Measurements from ENCODE around the gene PLXDC2. TPM values are rescaled to one million over a fixed set of nuclear protein-coding genes. Genes with fewer than 3 reads are reported as not detected.
"Not testable (repeated sequence)": the region's sequence is repeated elsewhere in the genome, so short reads cannot be mapped to it uniquely, and the experiment has no call there.

Gene PLXDC2
- total RNA-seq, 1 donor: 46.2 TPM

GRCh38 chr10:19974138-19974537 lies 157.9 kb downstream of the PLXDC2 start:
- Histone ChIP-seq H3K4me3 (ENCODE audit: low read length) (no peak overlapping the region), H3K9me3 (ENCODE audit: low read depth, low read length) (no peaks in the 10 kb centered on the region), H3K27me3 (ENCODE audit: insufficient read depth, low read length) (no peaks in the 10 kb centered on the region), H3K4me1 (ENCODE audit: insufficient read depth, low read length) (peaks cover 9% of the 10 kb centered on the region)

GRCh38 chr10:19974554-19974953 lies 158.3 kb downstream of the PLXDC2 start:
- Histone ChIP-seq H3K4me1 (ENCODE audit: insufficient read depth, low read length) (peaks cover 9% of the 10 kb centered on the region), H3K27me3 (ENCODE audit: insufficient read depth, low read length) (no peaks in the 10 kb centered on the region), H3K9me3 (ENCODE audit: low read depth, low read length) (no peaks in the 10 kb centered on the region), H3K4me3 (ENCODE audit: low read length) (no peak overlapping the region)

- peaks cover 6% of the 10 kb centered on the region for H3K4me1 ChIP-seq (ENCODE audit: insufficient read depth, low read length)
- H3K4me3 ChIP-seq (ENCODE audit: low read length): no peak overlapping the region
- H3K27me3 ChIP-seq (ENCODE audit: insufficient read depth, low read length): no peaks in the 10 kb centered on the region
- H3K9me3 ChIP-seq (ENCODE audit: low read depth, low read length): no peaks in the 10 kb centered on the region
Measured at GRCh38 chr10:19977097-19977521, 160.9 kb downstream of the PLXDC2 start.

GRCh38 chr10:19979628-19980027 lies 163.4 kb downstream of the PLXDC2 start:
- H3K4me1 ChIP-seq (ENCODE audit: insufficient read depth, low read length): peaks cover 7% of the 10 kb centered on the region
- no peaks in the 10 kb centered on the region for H3K9me3 ChIP-seq (ENCODE audit: low read depth, low read length)
- H3K4me3 ChIP-seq (ENCODE audit: low read length): no peak overlapping the region

DNA sequence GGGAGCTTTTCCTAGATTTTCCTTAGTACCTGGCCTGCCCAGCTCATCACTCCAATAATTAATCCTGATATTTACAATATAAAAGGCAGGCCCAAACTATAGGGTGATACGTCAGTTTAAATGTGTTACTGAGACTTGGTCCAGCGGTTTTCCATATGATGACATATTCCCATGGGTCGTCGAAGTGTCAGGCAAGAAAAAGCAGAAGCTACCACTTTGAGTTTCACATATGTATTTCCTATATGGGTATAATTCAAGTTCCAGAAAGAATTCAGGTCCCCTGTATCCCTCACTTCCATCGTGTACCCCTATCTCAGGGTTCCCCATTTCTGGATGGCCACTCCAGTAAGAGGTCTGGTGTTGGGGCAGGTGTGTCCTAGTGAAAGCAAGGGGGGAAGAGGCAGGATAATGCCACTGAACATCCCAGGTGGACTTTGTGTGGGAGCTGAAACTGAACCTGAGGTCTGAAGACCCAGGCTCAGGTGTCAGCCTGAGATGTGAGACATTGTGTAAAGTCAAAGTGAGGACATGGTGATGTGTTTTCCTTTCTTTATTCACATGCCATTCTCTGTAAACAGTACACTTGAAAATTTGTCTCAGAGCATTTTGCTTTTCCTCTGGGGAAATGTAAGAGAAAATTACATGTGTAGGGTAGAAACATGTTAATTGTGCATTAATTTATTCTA lies 167.8 kb downstream of the PLXDC2 start:
- H3K4me3 ChIP-seq (ENCODE audit: low read length): no peak overlapping the region
- no peaks in the 10 kb centered on the region for H3K27me3 ChIP-seq (ENCODE audit: insufficient read depth, low read length)
- H3K4me1 ChIP-seq (ENCODE audit: insufficient read depth, low read length): peaks cover 7% of the 10 kb centered on the region

More at GRCh38 chr10:19979628-19980027, 163.4 kb downstream of the PLXDC2 start:
- no peaks in the 10 kb centered on the region for H3K27me3 ChIP-seq (ENCODE audit: insufficient read depth, low read length)

GRCh38 chr10:19985745-19986144 lies 169.5 kb downstream of the PLXDC2 start:
- peaks cover 7% of the 10 kb centered on the region for H3K4me1 ChIP-seq (ENCODE audit: insufficient read depth, low read length)
- no peaks in the 10 kb centered on the region for H3K27me3 ChIP-seq (ENCODE audit: insufficient read depth, low read length)
- H3K4me3 ChIP-seq (ENCODE audit: low read length): no peak overlapping the region
- no peaks in the 10 kb centered on the region for H3K9me3 ChIP-seq (ENCODE audit: low read depth, low read length)

More for the DNA sequence above, 167.8 kb downstream of the PLXDC2 start:
- no peaks in the 10 kb centered on the region for H3K9me3 ChIP-seq (ENCODE audit: low read depth, low read length)

- Histone ChIP-seq H3K9me3 (ENCODE audit: low read depth, low read length) (no peaks in the 10 kb centered on the region), H3K4me3 (ENCODE audit: low read length) (no peak overlapping the region), H3K4me1 (ENCODE audit: insufficient read depth, low read length) (peaks cover 7% of the 10 kb centered on the region), H3K27me3 (ENCODE audit: insufficient read depth, low read length) (no peaks in the 10 kb centered on the region)
Measured at GRCh38 chr10:19986591-19986990, 170.4 kb downstream of the PLXDC2 start.

DNA sequence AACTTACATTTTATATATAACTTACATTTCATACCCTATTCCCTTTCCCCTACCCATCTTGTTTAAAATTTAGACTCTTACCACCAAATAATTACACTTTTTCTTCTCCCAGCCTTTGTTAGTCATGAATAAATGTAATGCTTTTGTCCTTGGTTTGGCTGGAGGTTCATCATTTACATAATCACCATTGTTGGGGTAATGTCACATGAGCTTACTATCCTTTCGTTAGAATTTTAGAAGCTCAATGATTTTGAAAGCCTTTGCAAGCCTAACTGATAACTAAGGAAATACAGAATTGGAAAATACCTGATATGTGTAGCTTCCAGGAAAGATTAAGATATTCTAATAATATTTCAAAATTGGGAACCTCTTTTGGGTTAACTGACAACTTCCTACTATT lies 171.7 kb downstream of the PLXDC2 start:
- Histone ChIP-seq H3K9me3 (ENCODE audit: low read depth, low read length) (no peaks in the 10 kb centered on the region), H3K4me3 (ENCODE audit: low read length) (no peak overlapping the region), H3K4me1 (ENCODE audit: insufficient read depth, low read length) (peaks cover 7% of the 10 kb centered on the region), H3K27me3 (ENCODE audit: insufficient read depth, low read length) (no peaks in the 10 kb centered on the region)

- Histone ChIP-seq H3K4me3 (ENCODE audit: low read length) (no peak overlapping the region), H3K4me1 (ENCODE audit: insufficient read depth, low read length) (peaks cover 12% of the 10 kb centered on the region), H3K9me3 (ENCODE audit: low read depth, low read length) (no peaks in the 10 kb centered on the region), H3K27me3 (ENCODE audit: insufficient read depth, low read length) (no peaks in the 10 kb centered on the region)
Measured at GRCh38 chr10:19993714-19994315, 177.6 kb downstream of the PLXDC2 start.

GRCh38 chr10:19998482-19998881 lies 182.2 kb downstream of the PLXDC2 start:
- peaks cover 37% of the 10 kb centered on the region for H3K4me1 ChIP-seq (ENCODE audit: insufficient read depth, low read length)
- H3K4me3 ChIP-seq (ENCODE audit: low read length): no peak overlapping the region
- no peaks in the 10 kb centered on the region for H3K27me3 ChIP-seq (ENCODE audit: insufficient read depth, low read length)
- no peaks in the 10 kb centered on the region for H3K9me3 ChIP-seq (ENCODE audit: low read depth, low read length)

GRCh38 chr10:19999431-19999830 lies 183.2 kb downstream of the PLXDC2 start:
- no peaks in the 10 kb centered on the region for H3K27me3 ChIP-seq (ENCODE audit: insufficient read depth, low read length)

DNA sequence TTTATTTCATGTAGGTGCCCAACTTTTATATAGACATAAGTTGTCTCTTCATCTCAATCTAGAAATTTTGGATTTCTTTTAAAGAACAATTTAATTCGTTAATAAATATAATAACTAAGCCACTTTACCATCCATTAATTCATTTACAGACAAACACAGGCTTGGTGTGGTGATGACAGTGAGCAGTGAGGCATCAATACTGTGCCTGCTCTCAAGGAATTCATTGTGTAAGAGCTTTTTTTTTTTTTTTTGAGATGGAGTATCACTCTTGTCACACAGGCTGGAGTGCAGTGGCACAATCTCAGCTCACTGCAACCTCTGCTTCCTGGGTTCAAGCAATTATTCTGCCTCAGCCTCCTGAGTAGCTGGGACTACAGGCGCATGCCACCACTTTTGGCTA lies 185.8 kb downstream of the PLXDC2 start:
- not testable (repeated sequence) for H3K9me3 ChIP-seq (ENCODE audit: low read depth, low read length); H3K27me3 ChIP-seq (ENCODE audit: insufficient read depth, low read length); H3K4me3 ChIP-seq (ENCODE audit: low read length)
- peaks cover 53% of the 10 kb centered on the region for H3K4me1 ChIP-seq (ENCODE audit: insufficient read depth, low read length)

More at GRCh38 chr10:19999431-19999830, 183.2 kb downstream of the PLXDC2 start:
- Histone ChIP-seq H3K4me1 (ENCODE audit: insufficient read depth, low read length) (peaks cover 34% of the 10 kb centered on the region), H3K9me3 (ENCODE audit: low read depth, low read length) (no peaks in the 10 kb centered on the region), H3K4me3 (ENCODE audit: low read length) (no peak overlapping the region)

DNA sequence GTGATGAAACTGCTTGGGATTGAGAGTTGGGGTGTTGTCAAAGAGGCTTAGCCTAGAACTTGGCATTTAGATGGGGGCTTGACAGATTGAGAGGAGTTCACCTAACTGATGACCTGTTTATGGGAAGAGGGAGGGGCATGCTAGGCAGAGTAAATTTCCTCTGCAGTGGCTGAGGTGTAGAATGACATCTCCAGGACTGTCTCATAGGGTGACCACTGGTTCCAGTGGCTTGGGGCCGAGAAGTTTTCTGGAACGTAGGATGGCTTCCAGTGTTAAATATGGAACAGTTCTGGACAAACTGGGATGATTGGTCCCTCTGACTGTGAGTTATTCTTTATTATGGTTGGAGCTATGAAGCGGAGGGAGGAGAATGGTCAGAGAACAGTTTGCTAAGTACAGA lies 186.4 kb downstream of the PLXDC2 start:
- Histone ChIP-seq H3K4me3 (ENCODE audit: low read length) (no peak overlapping the region), H3K9me3 (ENCODE audit: low read depth, low read length) (no peaks in the 10 kb centered on the region), H3K27me3 (ENCODE audit: insufficient read depth, low read length) (no peaks in the 10 kb centered on the region), H3K4me1 (ENCODE audit: insufficient read depth, low read length) (peaks cover 53% of the 10 kb centered on the region)

- Histone ChIP-seq H3K27me3 (ENCODE audit: insufficient read depth, low read length) (no peaks in the 10 kb centered on the region), H3K9me3 (ENCODE audit: low read depth, low read length) (no peaks in the 10 kb centered on the region), H3K4me3 (ENCODE audit: low read length) (no peak overlapping the region), H3K4me1 (ENCODE audit: insufficient read depth, low read length) (peaks cover 57% of the 10 kb centered on the region)
Measured at GRCh38 chr10:20004087-20004523, 187.9 kb downstream of the PLXDC2 start.

DNA sequence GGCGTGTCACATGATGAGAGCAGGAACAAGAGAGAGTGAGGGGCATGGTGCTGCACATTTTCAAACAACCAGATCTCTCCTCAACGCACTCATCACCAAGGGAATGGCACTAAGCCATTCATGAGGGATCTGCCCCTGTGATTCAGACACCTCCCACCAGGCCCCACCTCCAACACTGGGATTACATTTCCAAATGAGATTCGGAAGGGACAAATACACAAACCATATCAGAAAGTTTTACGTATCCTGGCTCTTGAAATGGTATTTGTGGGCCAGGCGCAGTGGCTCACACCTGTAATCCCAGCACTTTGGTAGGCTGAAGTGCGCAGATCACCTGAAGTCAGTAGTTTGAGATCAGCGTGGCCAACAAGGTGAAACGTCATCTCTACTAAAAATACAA lies 189.4 kb downstream of the PLXDC2 start:
- Histone ChIP-seq H3K27me3 (ENCODE audit: insufficient read depth, low read length) (no peaks in the 10 kb centered on the region), H3K4me3 (ENCODE audit: low read length) (no peak overlapping the region), H3K9me3 (ENCODE audit: low read depth, low read length) (no peaks in the 10 kb centered on the region), H3K4me1 (ENCODE audit: insufficient read depth, low read length) (peaks cover 57% of the 10 kb centered on the region)

Measured in mononuclear cell (primary cell).